IPS DF 19.7 (cell line): Measurements from ENCODE around the gene KLK10.

Experiments
- DNase-seq: peaks from one replicate; pipeline ENCODE4 v3.0.0-alpha.2; 2013; ENCODE audit warnings: low read depth, low spot score

KLK10 gene

GRCh38 chr19:51019544-51019925 lies at the start of gene KLK10:
KLK10 (minus strand) TSS chr19:51019709; CDS start chr19:51019130, 579 bp downstream.
- DNase-seq, result no peak

- DNase-seq, result no peak
Measured at GRCh38 chr19:51066393-51067186, 47.1 kb upstream of the KLK10 start.

GRCh38 chr19:51065221-51065960 lies 45.9 kb upstream of the KLK10 start:
- no peak for DNase-seq

GRCh38 chr19:51064534-51065220 lies 45.2 kb upstream of the KLK10 start, which contains the start of gene KLK13:
KLK13 (minus strand) TSS chr19:51065092; CDS start chr19:51065067, 25 bp downstream.
- DNase-seq, result peak; percentile 47

- DNase-seq, result no peak
Measured at GRCh38 chr19:51063664-51064063, 44.2 kb upstream of the KLK10 start.

GRCh38 chr19:51060973-51061372 lies 41.5 kb upstream of the KLK10 start:
- DNase-seq, result no peak

- DNase-seq, result no peak
Measured at GRCh38 chr19:51060336-51060735, 40.8 kb upstream of the KLK10 start.

GRCh38 chr19:51059715-51060114 lies 40.2 kb upstream of the KLK10 start:
- DNase-seq, result no peak

GRCh38 chr19:51055866-51056265 lies 36.4 kb upstream of the KLK10 start:
- DNase-seq, result no peak

- DNase-seq, result no peak
Measured at GRCh38 chr19:51047031-51047335, 27.5 kb upstream of the KLK10 start.

GRCh38 chr19:51044327-51044726 lies 24.8 kb upstream of the KLK10 start:
- DNase-seq, result no peak

GRCh38 chr19:51043497-51043896 lies 24.0 kb upstream of the KLK10 start:
- no peak for DNase-seq

GRCh38 chr19:51040151-51040550 lies 20.6 kb upstream of the KLK10 start:
- DNase-seq, result no peak

- DNase-seq, result no peak
Measured at GRCh38 chr19:51036519-51036918, 17.0 kb upstream of the KLK10 start.

GRCh38 chr19:51034704-51035103 lies 15.2 kb upstream of the KLK10 start, which contains the start of gene KLK12:
KLK12 (minus strand) TSS chr19:51035002; CDS start chr19:51034621, 381 bp downstream.
- no peak for DNase-seq

- no peak for DNase-seq
Measured at GRCh38 chr19:51031880-51032225, 12.3 kb upstream of the KLK10 start.

- DNase-seq, result no peak
Measured at GRCh38 chr19:51031220-51031879, 11.8 kb upstream of the KLK10 start.

- DNase-seq, result no peak
Measured at GRCh38 chr19:51030631-51031030, 11.1 kb upstream of the KLK10 start.

GRCh38 chr19:51029718-51030117 lies 10.2 kb upstream of the KLK10 start:
- no peak for DNase-seq

GRCh38 chr19:51027873-51028272 lies 8.4 kb upstream of the KLK10 start:
- no peak for DNase-seq

GRCh38 chr19:51027126-51027806 lies 7.8 kb upstream of the KLK10 start:
- DNase-seq, result no peak

GRCh38 chr19:51026554-51026831 lies 7.0 kb upstream of the KLK10 start, which contains the start of gene KLK11:
KLK11 (minus strand) TSS chr19:51026616; CDS start chr19:51025631, 985 bp downstream.
- DNase-seq, result no peak
